GM18502 (cell line): Measurements from ENCODE around the gene ATAD3C.
"Not testable (repeated sequence)": the region's sequence is repeated elsewhere in the genome, so short reads cannot be mapped to it uniquely, and the experiment has no call there.

Experiments used
- ATAC-seq: cut with Tn5 transposase; IDR thresholded peaks from one replicate; pipeline ENCODE4 v1.9.1; 2021; ENCODE audit warnings: mild to moderate bottlenecking; ENCODE audit not compliant: unreplicated experiment, poor library complexity

The ATAD3C gene

GRCh38 chr1:1440262-1441001 lies 9.1 kb upstream of the ATAD3C start:
- ATAC-seq: no peak

GRCh38 chr1:1441002-1441888 lies 8.2 kb upstream of the ATAD3C start:
- ATAC-seq: no peak

GRCh38 chr1:1442069-1442770 lies 7.3 kb upstream of the ATAD3C start:
- ATAC-seq: no peak

- not testable (repeated sequence) for ATAC-seq
Measured at GRCh38 chr1:1446631-1447030, 2.9 kb upstream of the ATAD3C start.

DNA sequence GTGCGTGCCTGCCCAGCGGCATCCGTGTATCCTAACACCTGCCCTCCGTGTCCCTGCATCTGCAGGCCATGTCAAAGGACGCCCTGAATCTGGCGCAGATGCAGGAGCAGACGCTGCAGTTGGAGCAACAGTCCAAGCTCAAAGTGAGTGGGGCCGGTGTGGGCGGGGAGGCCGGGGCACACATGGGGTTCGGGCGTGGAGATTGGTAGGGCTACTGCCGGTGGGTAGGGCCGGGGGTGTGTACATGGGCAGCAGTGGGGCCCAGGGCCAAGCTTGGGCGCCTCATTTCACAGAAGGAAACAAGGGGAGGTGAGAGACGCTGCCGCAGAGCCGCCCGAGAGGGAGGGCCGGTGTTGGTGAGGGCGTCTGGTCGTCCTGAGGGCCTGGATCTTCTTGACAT lies 1.1 kb downstream of the ATAD3C start:
- ATAC-seq: not testable (repeated sequence)

GRCh38 chr1:1451696-1452364 lies 2.3 kb downstream of the ATAD3C start:
- no peak for ATAC-seq

DNA sequence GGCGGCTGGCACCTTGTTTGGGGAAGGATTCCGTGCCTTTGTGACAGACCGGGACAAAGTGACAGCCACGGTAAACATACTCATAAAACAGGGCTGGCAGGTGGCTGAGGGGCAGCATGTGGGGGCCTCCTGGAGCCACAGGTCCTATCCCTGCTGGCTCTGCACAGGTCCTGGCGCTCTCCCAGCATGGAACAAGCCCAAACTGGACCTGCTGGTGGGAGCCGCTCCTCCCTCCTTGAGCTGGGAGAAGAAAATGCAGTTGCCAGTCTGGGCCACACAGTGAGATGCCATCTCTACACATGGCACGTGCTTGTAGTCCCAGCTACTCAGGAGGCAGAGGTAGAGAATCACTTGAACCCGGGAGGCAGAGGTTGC lies 2.9 kb downstream of the ATAD3C start:
- ATAC-seq: not testable (repeated sequence)

DNA sequence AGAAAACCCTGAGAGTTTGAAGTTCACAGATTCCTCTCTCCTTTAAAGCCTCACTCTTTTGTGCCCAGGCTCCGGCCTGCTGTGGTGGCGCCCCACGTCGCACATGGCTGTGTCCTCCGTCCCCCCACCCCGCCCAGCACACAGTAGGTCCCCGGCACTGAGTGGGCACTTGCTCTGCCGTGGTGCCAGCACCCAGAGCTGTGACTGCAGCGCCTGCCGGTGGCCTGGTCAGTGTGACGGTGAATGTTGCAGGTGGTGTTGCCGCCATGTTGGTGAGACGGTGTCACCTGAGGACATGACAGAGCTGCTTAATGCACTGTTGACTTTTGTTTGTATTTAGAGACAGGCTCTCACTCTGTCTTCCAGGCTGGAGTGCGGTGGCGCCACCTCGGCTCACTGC lies 3.4 kb downstream of the ATAD3C start:
- no peak for ATAC-seq

DNA sequence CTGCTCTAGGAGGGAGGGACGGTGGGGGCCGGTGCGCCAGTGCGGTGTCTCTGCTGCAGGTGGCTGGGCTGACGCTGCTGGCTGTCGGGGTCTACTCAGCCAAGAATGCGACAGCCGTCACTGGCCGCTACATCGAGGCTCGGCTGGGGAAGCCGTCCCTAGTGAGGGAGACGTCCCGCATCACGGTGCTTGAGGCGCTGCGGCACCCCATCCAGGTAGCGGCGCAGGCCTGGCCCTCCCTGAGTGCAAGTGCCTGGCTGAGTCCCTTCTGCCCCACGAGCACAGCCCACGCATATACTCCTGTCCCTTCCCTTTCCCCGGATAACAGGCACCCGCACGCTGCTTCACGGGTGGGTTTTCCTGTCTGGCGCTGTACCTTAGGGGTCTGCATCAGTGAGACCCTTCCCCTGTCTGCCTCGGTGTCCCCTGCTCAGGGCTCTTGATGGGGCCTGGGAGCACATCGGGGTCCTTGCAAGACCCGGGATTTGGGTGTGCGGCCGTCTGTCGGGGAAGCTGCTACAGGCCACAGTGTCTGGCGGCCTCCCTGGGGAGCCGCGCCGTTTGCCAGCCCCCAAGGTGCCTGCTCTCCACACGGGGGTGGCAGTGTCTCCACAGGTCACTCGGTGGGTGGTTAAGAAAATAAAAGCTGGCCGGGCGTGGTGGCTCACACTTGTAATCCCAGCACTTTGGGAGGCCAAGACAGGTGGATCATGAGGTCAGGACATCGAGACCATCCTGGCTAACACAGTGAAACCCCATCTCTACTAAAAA lies 5.0 kb downstream of the ATAD3C start:
- not testable (repeated sequence) for ATAC-seq

GRCh38 chr1:1455366-1455884 lies 5.9 kb downstream of the ATAD3C start:
- ATAC-seq: no peak

DNA sequence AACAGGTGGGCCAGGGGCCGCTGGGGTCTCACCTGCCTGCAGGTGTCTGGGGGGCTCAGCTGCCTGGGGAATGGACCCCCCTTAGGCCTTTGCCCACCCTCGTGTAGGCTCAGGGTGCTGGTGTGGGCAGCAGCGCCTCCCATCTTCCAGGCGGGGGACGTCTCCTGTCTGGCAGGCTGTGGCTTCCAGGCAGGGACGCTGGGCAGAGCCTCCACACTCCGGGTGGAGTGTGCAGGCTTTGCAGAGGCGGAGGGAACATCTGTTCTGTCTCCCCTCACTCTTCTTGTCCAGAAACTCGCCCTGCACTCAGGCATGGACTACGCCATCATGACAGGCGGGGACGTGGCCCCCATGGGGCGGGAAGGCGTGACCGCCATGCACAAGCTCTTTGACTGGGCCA lies 6.4 kb downstream of the ATAD3C start:
- not testable (repeated sequence) for ATAC-seq

- not testable (repeated sequence) for ATAC-seq
Measured at GRCh38 chr1:1456683-1457255, 7.3 kb downstream of the ATAD3C start.

- not testable (repeated sequence) for ATAC-seq
Measured at GRCh38 chr1:1459156-1459555, 9.7 kb downstream of the ATAD3C start.

GRCh38 chr1:1459711-1460110 lies 10.2 kb downstream of the ATAD3C start:
- not testable (repeated sequence) for ATAC-seq

DNA sequence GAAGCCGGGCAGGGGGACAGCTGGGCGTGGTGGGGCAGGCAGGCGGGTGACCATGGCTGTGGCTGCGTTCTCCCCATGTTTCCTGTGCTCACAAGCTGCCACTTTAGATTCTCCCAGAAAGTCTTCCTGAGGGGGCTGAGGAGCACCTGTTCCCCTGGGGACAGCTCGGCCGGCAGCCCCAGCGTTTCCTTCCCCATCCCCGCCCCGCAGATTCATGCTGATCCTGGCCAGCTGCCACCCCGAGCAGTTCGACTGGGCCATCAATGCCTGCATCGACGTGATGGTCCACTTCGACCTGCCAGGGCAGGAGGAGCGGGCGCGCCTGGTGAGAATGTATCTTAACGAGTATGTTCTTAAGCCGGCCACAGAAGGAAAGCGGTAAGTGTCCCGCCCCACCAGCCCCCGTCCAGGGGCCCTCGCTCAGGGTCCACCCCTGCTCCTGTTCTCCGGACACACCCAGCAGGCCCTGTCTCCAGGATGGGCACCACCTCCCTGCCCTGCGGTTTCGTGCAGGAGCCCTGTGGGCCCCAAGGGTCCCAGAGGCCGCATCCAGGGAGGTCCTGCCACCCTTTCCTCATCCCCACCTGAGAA lies 11.1 kb downstream of the ATAD3C start:
- no peak for ATAC-seq

- ATAC-seq: no peak
Measured at GRCh38 chr1:1461721-1462317, 12.3 kb downstream of the ATAD3C start.

DNA sequence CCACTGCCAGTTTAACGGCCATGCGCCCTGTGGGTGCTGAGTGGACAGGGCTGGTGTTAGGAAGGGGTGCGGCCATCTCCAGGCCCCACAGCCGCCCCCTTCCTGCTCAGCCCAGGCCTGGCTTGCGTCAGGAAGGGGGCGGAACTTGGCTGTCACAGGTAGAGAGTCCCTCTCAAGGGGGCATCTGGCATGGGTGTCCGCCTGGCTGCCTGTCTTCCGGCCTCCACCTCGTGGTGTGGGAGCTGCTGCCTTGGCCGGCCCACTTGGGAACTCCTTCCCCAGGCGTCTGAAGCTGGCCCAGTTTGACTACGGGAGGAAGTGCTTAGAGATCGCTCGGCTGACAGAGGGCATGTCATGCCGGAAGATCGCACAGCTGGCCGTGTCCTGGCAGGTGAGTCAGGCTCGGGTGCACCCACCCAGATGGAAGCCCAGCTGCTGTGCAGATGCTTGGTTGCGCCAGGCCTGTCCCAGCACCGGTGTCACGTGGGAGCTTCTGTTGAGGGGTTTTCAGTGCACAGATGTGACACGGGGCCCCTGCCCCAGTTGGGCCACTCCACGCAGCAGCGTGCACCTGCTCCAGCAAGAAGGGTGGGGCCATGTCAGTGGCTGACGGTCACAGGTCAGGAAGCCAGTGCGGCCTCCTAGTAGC lies 13.0 kb downstream of the ATAD3C start:
- peak; percentile 48 for ATAC-seq

GRCh38 chr1:1463312-1463711 lies 13.8 kb downstream of the ATAD3C start:
- no peak for ATAC-seq
